HG02610 (cell line): ENCODE data around the gene ADGRL3.
"Not testable (repeated sequence)": the region's sequence is repeated elsewhere in the genome, so short reads cannot be mapped to it uniquely, and the experiment has no call there.

Experiments used
- ATAC-seq: cut with Tn5 transposase; IDR thresholded peaks from one replicate; pipeline ENCODE4 v1.9.1; 2021; ENCODE audit warnings: mild to moderate bottlenecking, moderate library complexity; ENCODE audit not compliant: unreplicated experiment

ADGRL3 gene

DNA sequence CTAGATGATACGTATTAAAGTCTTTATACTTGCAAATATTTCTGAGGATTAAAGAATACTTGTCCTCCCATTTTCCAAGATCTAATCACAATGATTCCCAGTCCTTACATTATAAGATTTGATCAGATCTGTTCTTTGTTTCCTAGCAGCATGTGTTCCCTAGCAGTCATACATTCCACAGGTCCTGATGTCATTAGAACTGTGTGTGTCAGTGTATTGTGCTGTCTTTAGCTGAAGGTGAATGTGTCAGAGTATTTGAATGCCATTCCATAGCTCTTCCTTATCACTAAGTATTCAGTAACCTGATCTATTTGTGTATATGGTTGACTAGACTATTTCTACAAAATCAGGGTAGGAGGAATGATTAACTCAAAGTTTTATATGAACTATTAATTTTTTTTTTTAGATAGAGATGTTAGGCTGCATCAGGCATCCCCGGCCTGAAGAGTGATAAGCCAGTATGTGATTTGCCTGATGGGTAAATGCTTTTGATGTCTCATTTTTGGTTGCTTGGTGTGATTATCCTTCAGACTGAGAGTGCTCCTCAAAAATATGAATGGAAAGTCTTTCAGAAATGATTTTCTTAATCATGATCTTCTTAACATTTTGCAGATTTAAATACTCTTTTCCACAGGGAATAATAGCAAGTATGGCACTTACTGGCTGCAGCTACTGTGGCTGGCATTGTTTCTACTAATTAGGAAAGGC, 4.4 kb downstream of the ADGRL3 start:
- no peak for ATAC-seq

DNA sequence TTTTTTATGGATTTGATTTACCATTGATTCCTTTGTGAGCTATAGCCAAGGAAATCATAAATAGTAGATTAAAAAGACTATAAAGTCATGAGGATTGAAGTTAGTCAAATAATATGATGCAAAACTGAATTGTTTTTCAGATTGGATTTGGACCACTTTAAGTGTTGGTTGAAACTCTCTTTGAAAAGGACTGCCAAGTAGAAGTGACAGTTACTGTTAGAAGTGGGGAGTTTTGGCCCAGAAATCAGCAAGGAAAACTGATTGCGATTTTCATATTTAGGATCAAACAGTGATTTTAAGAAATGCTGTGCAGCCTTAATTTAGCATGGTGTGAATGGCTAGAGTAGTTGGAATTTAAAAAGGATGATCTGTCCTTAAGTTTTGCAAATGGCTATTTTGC, 4.9 kb downstream of the ADGRL3 start:
- no peak for ATAC-seq

DNA sequence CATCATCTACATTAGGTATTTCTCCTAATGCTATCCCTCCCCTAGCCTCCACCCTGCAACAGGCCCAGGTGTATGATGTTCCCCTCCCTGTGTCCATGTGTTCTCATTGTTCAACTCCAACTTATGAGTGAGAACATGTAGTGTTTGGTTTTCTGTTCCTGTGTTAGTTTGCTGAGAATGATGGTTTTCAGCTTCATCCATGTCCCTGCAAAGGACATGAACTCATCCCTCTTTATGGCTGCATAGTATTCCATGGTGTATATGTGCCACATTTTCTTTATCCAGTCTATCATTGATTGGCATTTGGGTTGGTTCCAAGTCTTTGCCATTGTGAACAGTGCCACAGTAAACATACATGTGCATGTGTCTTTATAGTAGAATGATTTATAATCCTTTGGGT, 7.0 kb downstream of the ADGRL3 start:
- not testable (repeated sequence) for ATAC-seq

DNA sequence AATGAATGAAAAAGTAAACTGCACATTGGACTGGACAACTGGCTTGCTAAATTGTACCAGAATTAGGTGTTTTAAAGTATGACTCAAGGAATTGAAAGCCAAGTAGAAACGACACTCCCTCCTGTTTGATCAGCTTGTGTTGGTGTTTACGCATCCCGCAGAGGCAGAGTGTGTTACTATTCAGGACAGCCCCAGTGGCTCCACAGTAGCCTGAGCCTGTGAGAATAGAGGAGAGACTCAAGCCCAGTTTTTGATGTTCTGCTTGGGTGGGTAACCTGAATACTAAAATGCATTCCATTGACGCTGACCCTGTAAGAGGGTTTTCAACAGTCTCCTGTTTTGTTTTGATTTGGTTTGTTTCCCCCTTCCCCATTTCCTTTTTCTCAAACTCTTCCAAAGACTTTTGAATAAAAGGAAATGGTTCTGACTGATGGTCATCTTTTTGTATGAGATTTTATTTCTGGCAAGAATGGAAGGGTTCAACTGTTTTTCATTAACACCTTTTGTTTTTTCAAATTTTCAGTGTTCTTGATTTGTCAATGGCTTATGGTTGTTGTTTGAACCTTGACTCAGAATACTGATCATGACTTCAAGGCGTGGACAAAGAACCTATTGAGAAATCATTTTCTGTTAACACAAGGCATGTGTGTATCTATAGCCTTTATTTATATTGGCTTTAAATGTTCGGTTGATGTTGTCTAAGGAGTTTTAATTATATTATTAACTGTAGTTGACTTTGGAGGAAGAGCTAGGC, 10.2 kb downstream of the ADGRL3 start:
- ATAC-seq, result no peak

DNA sequence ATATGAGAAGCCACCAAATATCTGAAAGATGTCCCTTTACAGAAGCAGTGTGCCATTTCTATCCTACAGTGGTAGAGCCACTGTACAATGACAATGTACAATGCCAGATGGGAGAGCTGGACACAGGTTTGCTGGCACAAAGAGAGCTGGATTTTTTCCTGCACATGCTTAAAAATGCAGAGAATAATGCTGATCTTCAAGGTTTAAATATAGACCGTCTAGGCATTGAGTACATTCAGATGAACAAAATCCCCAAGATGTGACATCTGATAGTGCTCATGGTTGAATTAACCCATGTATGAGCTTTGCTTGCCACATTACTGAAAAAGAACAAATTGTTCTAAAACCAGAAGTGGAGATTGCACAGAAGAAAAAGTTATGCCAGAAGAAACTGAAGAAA, 11.7 kb downstream of the ADGRL3 start:
- no peak for ATAC-seq

DNA sequence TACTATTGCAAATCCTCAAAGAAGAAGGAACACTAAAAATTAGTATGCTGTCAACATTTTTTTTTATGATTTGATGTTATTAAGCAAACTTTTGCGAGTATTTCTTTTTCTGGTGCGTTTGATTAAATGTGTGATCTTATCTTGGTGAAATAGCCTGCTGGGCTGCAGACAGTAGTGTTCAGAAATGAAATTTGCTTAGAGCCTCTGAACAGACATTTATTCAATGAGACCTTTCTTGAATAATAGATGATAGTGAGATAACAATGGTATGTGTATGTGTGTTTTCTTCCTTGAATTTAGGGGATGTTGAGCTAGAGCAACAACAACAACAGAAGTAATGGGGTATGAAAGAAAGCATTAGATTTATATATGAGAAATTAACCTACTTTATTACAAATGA, 12.7 kb downstream of the ADGRL3 start:
- ATAC-seq, result no peak

DNA sequence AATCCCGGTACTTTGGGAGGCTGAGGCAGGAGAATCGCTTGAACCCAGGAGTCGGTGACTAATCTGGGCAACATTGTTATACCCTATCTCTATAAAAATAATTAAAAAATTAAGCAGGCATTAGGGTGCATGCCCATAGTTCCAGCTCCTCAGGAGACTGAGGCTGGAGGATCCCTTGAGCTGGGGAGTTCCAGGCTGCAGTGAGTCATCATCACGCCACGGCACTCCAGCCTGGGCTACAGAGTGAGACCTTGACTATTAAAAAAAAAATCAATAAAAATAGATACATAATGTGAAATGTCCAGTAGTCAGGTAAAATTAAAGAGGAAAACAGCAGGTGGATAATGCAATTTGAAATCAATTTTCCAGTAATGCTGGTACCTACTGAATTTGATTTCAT, 14.6 kb downstream of the ADGRL3 start:
- no peak for ATAC-seq

DNA sequence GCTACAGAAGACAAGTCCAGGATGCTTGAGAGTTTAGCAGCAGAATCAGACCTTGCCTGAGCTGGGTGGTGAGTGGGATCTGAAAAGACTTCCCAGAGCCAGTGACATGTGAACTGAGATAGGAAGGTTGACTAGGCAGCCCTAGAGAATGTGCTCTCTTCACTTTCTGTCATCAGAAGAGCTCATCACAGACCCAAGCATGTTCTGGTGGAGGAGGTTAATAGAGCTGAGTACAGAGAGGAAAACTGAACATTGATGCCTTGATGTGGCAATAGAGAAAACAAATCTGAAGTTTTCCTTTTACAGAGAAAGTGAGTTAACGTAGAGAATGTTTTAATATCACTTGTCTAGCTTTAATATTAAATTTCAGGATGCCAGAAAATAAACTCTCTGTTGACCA, 17.1 kb downstream of the ADGRL3 start:
- ATAC-seq, result no peak

DNA sequence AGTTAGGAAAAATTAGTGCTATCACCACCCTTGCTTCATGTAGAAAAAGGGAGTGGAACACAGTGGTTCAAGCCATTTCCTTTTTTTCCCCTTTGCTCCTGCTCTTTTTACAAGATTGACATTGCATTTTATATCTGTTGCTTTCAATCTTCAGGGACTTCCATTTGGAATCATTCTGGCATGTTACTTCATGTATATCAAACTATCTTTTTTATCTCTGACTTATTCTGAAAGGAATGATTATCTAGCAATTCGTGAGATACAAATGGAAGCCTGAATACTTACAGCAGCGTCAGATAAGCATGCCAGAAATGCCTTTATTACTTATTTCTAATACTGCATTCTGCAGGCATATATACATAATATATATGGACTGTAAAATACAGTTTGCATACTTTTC, 20.4 kb downstream of the ADGRL3 start:
- ATAC-seq, result no peak

DNA sequence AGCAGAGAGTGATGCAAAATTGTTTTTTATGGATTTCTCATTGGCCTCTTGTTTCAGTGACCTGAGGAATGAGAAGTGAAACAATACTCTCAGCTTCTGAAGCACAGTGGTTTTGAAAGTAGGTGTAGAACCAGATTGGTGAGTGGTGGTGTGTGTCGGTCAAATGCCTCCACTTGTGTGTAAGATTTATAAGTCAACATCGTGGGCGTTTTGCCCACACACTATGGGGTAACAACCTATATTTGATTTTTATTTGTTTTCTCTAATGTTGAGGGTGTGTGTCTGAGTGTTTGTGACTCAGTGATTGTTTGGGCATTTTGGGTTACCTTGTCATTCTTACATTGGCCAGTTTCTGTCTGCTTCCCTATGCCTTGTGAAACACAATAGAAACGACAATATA, 23.3 kb downstream of the ADGRL3 start:
- no peak for ATAC-seq

DNA sequence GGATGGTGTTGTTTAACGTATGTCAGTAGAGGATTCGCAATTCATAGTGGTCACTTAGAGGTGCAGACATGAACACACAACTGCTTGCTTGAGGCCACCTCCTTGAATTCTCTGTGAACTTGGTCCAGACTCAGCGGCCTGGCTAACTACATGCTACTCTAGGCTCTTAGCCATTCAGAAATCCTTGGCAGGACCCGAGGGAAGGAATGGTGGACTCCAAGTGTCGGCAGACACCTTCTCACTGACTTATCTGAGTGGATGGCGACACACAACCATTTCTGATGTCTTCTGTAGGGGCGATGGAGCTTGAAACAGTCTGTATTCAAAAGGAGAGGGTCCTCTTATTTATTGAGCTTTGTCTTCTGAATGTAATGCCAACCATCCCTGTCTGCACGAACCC, 24.4 kb downstream of the ADGRL3 start:
- ATAC-seq, result no peak

DNA sequence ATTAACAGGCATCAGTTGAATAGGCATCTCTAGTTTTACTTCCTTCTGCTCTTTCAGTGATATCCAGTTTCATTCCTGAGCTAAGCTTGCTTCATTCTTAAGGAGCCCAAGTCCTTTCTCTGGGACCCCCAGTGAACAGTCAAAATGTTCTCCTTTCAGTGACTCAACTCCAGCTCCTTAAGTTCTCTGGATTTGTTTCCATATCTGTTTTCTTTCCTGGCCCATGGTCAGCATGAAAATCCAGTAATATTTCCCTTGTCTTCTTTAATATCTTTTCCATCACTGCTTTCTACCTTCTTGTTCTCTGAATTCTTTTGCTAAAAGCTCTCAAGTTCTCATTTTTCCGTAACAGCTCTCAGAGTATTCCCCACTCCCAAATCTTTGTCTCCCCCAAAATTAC, 25.5 kb downstream of the ADGRL3 start:
- no peak for ATAC-seq

DNA sequence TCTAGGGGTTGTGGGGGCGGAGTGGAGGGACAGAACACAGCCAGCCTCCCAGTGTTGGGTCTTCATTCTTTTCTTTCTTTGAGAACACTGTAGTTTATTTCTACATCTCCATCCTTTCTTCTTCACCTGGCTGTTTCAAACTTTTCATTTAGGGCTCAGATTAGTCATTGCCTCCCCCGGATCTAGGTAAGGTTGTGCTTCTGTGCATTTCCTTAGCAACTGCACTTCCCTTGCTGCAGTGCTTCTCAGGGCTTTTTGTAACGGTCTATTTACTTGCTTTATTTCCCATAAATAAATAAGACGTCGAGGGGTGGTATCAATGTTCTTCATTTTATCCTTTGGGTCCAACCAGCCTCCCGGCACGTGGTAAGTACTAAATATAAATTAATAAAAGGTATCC, 31.3 kb downstream of the ADGRL3 start:
- no peak for ATAC-seq

DNA sequence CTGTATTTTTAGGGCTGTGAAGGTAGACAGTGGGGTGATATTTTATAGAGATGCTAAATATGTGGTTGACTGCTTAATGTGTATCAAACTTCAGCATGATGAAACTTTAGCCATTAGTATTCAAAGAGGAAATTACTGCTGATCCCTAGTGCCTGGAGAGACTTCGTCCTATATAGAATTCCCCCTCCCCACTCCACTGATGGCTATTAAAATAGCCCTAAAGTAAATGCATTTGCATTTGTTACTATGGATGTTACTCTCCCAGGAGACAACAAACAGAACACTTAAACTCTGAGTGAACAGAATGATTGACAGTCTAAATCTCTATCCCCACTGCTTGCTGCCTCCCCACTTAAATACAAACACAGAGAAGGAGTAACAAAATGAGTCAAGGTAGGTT, 39.1 kb downstream of the ADGRL3 start:
- no peak for ATAC-seq

DNA sequence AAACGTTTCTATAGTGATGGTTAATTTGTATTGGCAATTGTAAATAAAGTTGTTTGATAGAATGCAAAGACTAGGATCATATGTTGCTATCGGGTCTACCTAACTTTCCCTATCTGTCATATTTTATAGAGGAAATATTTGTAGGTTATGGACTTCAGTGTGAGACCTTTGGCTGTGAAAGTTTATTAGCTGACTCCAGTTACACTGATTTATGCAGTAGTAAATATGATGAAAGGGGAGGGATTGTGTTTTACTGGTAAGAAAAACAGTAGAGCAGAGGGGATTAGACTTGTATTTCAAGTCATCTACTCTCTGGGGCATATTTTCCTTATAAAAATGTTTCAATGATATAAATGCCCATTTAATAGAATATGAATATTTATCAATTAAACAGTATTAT, 43.8 kb downstream of the ADGRL3 start:
- no peak for ATAC-seq

DNA sequence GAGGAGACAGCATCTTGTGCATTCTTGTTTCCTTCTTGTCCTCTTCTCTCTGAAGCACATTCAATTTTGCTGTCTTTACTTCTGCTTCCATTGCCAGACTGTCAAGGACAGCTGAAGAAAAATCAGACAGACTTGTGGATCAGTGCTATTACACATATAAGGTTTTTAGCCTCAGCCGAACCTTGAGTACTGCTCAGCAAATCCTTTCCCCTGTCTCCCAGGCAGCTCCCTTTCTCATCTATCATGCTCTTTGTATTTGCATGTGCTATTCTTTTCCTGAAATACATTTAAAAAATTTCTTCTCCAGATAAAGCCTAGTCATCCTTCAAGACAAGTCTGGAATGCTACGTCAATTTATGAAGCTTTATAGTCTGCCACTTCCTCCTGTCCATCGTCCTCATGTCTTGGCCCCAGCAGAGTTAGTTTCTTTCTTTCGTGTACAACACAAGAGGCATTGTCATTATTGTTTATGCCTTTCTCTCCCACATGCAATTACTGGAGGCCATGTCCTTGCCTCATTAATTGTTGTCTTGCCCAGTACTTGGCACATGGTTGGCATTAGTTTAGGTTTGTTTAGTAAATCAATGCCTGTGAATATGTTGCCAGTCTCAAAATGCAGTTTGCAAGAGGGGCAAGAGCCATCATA, 45.1 kb downstream of the ADGRL3 start:
- ATAC-seq, result no peak

DNA sequence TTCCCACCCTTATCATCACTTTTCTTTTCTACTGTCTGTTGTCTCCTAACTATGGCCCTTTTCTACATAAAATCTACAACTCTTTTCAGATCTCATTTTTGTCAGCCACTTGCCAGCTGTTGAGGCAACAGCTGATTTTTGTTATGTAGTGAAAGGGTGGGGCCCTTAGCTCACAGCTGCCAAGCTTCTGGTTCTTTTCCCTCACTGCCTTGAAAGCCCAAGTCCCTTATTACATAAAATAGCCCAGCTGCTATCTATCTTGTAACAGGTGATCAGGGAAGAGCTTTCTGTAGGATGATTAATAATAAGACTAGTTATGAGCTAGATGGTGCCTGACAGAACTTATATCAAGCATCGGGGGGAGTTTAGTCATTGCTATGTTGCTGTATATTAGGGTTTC, 45.9 kb downstream of the ADGRL3 start:
- no peak for ATAC-seq

DNA sequence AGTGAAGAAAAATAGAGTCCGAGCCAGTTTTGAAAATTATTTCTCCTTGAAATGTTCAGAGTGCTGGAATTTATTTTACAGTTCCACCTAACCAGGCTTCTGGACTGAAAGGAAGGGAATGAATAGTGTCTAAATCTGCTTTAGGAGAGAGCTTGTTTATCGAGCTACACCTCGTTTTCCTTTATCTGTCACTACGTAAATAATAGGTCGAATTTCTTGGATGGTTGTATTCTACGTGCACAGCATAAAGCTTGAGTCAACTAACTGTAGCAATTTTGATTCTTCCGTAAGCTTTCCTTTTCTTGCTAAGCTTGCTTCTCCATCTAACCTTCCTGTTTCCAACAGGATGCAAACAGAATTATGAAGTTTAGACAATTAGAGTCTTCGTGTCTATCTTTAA, 48.6 kb downstream of the ADGRL3 start:
- ATAC-seq, result no peak

DNA sequence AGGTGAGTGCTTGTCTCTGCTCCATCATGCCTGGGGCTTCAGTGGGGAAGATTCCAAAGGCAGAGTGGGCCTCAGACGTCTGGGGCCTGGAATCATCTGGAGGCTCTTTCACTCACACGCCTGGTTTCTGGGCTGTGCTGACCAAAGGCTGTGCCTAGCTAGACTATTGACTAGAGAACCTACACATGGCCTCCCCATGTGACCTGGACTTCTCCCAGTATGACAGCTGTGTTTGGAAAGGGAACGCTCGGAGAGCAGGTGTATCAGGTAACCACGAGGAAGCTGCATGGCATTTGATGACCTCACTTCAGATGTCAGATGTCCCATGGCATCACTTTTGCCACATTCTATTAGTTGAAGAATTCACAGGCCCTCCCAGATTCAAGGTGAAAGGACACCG, 51.0 kb downstream of the ADGRL3 start:
- no peak for ATAC-seq

DNA sequence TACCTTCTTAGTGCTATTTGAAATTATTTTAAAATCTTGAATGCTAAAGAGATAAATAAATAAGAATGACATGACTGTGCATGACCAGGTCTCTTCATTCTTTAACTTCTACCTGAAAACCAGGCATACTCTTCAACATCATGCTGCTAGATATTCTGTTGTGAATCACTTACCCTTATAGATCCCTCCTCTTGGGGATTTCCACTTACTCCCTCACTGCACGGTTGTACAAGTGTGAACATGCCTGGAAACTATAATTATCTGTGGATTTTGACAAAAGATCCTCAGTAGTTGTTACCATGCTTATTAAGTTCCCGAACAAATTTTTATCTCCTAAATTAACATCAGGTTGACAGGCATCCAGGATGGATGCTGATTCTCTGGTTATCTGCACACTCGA, 54.3 kb downstream of the ADGRL3 start:
- ATAC-seq, result peak; percentile 63

DNA sequence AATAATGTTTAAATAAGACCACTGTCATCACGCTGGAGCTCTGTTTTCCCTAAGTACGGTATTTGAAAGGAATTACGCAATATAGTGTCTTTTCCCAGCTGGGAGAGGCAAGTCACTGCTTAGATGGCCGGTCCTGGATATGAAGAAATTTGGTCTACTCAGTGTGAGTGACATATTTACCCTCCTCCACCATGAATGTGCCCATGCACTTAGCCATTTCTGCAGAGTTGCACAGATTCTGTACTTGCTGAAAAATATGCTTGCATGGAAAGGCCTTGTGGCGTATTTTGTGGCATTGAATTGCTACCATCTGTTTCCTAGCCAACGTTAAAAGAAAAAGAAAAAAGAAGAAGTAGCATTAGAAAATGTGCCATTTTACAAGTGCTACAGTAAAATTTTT, 73.1 kb downstream of the ADGRL3 start:
- ATAC-seq, result no peak

DNA sequence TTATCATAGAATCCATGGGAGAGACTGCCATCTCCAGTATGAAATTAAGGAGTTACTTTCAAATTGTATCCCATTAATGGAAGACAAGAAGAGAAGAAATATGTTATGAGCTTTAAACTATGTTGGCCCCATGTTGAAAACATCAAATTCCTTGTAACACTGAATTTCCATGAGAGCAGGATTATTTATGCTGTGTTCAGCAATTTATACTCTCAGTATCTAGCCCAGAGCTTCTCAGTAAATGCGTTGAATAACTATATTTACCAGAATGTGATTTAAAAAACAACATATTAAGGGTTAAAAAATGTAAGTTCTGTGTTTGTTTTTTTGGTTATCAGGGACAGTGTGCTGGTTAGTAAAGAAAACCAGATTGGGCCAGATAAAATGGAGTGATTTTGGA, 74.2 kb downstream of the ADGRL3 start:
- ATAC-seq, result no peak
